ENCODE data around the gene DOCK4.

DNA sequence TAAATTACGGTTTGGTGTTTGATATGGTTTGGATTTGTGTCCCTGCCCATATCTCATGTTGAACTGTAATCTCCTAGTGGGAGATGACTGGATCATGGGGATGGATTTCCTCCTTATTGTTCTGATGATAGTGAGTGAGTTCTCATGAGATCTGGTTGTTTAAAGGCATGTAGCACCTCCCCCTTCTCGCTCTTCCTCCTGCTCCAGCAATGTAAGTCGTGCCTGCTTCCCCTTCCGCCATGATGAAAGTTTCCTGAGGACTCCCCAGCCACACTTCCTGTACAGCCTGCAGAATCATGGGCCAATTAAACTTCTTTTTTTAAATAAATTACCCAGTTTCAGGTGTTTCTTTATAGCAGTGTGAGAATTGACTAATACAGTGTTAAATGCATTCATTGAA lies 116.6 kb downstream of the DOCK4 start:
- TF ChIP-seq YY1 (IDR thresholded peaks at IDR 0.05; ENCODE audit: insufficient read depth, insufficient read length) (no peak), ZNF274 (IDR thresholded peaks at IDR 0.05; ENCODE audit: low read depth, low read length) (no peak)

All from NT2/D1 (cell line).